ENCODE results near the gene NCBP1. TPM values are rescaled to one million over a fixed set of nuclear protein-coding genes. Genes with fewer than 3 reads are reported as not detected.

Gene NCBP1
- total and polyA plus RNA-seq, 8 donors: 5.5 to 90.4 (median 18.5) TPM

DNA sequence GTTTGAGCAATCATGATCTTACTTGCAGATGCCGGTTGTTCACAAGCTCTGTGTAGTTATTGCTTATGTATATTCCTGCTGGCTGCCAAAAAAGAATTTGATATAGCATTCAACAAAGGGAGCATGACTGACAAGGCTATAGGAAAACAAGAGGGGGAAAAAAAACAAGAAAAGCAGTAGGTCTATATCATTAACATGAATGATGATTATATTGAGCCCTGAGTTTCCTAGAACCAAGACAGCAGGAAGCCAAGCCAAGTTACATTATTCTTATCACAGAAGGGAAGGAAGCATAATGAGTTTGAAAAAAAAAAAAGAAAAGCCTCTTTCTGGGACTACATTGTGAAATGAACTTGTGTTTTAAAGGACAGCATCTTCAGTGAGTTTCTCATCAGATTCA is 41.5 kb upstream of the NCBP1 start:
- Histone ChIP-seq H3K27ac (no peak overlapping the region), H3K36me3 (peaks cover 5 to 24% (median 11%) of the 10 kb centered on the region in 4 donors), H3K27me3 (no peaks in the 10 kb centered on the region), H3K4me1 (peaks cover 0 to 26% (median 9%) of the 10 kb centered on the region in 4 donors), H3K4me3 (no peak overlapping the region), H3K9me3 (no peaks in the 10 kb centered on the region)
- TF ChIP-seq, protein P1, sequence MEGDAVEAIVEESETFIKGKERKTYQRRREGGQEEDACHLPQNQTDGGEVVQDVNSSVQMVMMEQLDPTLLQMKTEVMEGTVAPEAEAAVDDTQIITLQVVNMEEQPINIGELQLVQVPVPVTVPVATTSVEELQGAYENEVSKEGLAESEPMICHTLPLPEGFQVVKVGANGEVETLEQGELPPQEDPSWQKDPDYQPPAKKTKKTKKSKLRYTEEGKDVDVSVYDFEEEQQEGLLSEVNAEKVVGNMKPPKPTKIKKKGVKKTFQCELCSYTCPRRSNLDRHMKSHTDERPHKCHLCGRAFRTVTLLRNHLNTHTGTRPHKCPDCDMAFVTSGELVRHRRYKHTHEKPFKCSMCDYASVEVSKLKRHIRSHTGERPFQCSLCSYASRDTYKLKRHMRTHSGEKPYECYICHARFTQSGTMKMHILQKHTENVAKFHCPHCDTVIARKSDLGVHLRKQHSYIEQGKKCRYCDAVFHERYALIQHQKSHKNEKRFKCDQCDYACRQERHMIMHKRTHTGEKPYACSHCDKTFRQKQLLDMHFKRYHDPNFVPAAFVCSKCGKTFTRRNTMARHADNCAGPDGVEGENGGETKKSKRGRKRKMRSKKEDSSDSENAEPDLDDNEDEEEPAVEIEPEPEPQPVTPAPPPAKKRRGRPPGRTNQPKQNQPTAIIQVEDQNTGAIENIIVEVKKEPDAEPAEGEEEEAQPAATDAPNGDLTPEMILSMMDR (IDR thresholded peaks at IDR 0.05): no peak
- TF ChIP-seq POLR2AphosphoS5 (IDR thresholded peaks at IDR 0.05): no peak
- TF ChIP-seq POLR2A (IDR thresholded peaks at IDR 0.05): no peak
- no peak for TF ChIP-seq EP300 (IDR thresholded peaks at IDR 0.05)
- 75 to 85% (median 79%) methylated on average over 1 of the region's 1 CpG for WGBS, 5 donors
- intact Hi-C loops (cut with DNase I; ENCODE audit: low total_unique reads): no loop called here
- DNase-seq: no peak

- Histone ChIP-seq H3K4me1 (peaks cover 5 to 42% (median 20%) of the 10 kb centered on the region in 4 donors), H3K9me3 (no peaks in the 10 kb centered on the region), H3K36me3 (peaks cover 5 to 24% (median 11%) of the 10 kb centered on the region in 4 donors), H3K27me3 (no peaks in the 10 kb centered on the region), H3K27ac (peak overlapping the region in 3 of 5 donors; percentile 35 to 72 (median 51)), H3K4me3 (no peak overlapping the region)
- intact Hi-C loops (cut with DNase I; ENCODE audit: low total_unique reads): no loop called here
- WGBS, 5 donors: 85 to 94% (median 87%) methylated on average over 4 of the region's 4 CpGs
- TF ChIP-seq POLR2AphosphoS5 (IDR thresholded peaks at IDR 0.05): no peak
- no peak for TF ChIP-seq EP300 (IDR thresholded peaks at IDR 0.05)
- TF ChIP-seq, protein P1 (IDR thresholded peaks at IDR 0.05): no peak
- no peak for TF ChIP-seq POLR2A (IDR thresholded peaks at IDR 0.05)
- no peak for DNase-seq
Measured at GRCh38 chr9:97593960-97594359, 39.7 kb upstream of the NCBP1 start.

- TF ChIP-seq, protein P1 (IDR thresholded peaks at IDR 0.05): no peak
- peak; percentile 13 for TF ChIP-seq EP300 (IDR thresholded peaks at IDR 0.05)
- H3K9me3 ChIP-seq: no peaks in the 10 kb centered on the region
- intact Hi-C loops (cut with DNase I; ENCODE audit: low total_unique reads): no loop called here
- WGBS, 5 donors: 66 to 90% (median 87%) methylated on average over 10 to 11 of the region's 11 CpGs
- H3K4me1 ChIP-seq: peaks cover 5 to 43% (median 20%) of the 10 kb centered on the region in 4 donors
- H3K27ac ChIP-seq: peak overlapping the region in 3 of 5 donors; percentile 35 to 72 (median 51)
- DNase-seq: peak in 1 of 2 donors; percentile 29
- peaks cover 5 to 28% (median 16%) of the 10 kb centered on the region in 4 donors for H3K36me3 ChIP-seq
- no peaks in the 10 kb centered on the region for H3K27me3 ChIP-seq
- no peak overlapping the region for H3K4me3 ChIP-seq
Measured at GRCh38 chr9:97594381-97594921, 39.2 kb upstream of the NCBP1 start.

GRCh38 chr9:97596906-97597305 is 36.7 kb upstream of the NCBP1 start:
- Histone ChIP-seq H3K27me3 (no peaks in the 10 kb centered on the region), H3K9me3 (no peaks in the 10 kb centered on the region), H3K36me3 (peaks cover 15 to 44% (median 31%) of the 10 kb centered on the region in 4 donors), H3K27ac (peak overlapping the region in 2 of 5 donors; percentile 3 to 54), H3K4me3 (no peak overlapping the region), H3K4me1 (peaks cover 5 to 43% (median 20%) of the 10 kb centered on the region in 4 donors)
- WGBS, 5 donors: 50 to 70% (median 56%) methylated on average over 4 of the region's 4 CpGs
- no peak for DNase-seq
- intact Hi-C loops (cut with DNase I; ENCODE audit: low total_unique reads): no loop called here
- TF ChIP-seq, protein P1 (IDR thresholded peaks at IDR 0.05): no peak
- no peak for TF ChIP-seq POLR2AphosphoS5 (IDR thresholded peaks at IDR 0.05)
- TF ChIP-seq POLR2A (IDR thresholded peaks at IDR 0.05): no peak
- no peak for TF ChIP-seq EP300 (IDR thresholded peaks at IDR 0.05)
